Measurements from ENCODE around the gene MYOZ2. TPM values are rescaled to one million over a fixed set of nuclear protein-coding genes. Genes with fewer than 3 reads are reported as not detected.

Gene MYOZ2
- under 1 TPM; 0.31 to 0.55 (median 0.53) TPM for polyA plus RNA-seq (ENCODE audit: insufficient read length in 3 of 3)

DNA sequence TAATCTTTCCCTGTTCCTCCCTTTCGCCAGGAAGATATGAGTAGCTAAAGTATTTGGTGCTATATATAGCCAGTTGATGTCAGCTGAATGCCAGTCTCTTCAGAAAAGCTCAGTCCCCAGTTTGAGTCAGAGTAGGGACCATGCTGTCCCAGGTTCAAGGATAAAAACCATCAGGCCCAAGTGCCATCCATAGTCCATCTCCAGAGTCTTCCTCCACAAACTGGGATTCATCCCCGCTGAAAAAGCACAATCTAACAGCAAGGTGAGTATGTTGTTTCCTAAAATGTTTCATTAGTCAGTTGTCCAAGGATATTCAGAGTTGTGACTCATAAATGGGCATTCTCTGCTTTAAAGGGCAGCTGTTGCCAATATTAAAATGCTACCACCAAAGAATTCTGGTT, at the start of gene MYOZ2:
TSS of gene MYOZ2 (plus strand) at position 112 of the 401 bp plus-strand sequence. CDS start 694 bp downstream, outside the sequence.
- no peak for DNase-seq (ENCODE audit: low read depth in 3 of 3, low spot score in 2 of 3)

DNA sequence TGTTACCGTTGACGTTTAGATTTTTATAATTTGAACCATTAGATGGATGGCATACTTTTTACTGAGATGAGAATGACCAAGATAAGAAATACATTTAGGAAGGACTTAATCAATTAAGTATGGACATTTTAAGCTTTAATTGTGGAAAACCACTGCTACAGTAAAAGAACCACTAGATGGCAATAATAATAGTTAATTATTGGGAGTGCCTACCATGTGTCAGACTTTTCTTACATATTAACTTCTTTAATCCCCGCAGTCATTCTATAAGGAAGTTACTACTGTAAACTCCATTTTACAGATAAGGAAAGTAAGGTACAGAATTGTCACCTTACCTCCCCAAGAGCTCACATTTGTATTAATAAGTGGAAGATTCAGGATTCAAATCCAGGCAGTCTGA, 48.5 kb upstream of the MYOZ2 start:
- no peak for DNase-seq (ENCODE audit: low read depth in 3 of 3, low spot score in 2 of 3)

DNA sequence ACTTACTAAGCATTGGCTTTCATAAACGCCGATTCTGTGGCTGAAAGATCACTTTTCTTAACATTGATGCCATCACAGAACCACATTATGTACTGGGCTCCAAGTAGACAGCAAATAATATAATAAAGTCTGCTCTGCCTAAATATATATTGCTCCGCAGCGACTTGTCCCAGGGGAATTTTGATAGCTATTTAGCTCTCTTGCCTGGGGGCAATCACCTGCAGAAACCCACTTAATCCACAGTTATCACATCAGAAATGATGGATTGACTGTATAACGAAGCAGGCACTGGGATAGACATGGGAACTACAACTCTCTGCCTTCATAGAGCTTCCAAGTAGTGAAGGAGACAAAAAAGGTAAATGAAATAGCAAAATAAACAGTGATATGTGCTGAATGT, 48.0 kb upstream of the MYOZ2 start:
- DNase-seq (ENCODE audit: low read depth in 3 of 3, low spot score in 2 of 3): no peak

DNA sequence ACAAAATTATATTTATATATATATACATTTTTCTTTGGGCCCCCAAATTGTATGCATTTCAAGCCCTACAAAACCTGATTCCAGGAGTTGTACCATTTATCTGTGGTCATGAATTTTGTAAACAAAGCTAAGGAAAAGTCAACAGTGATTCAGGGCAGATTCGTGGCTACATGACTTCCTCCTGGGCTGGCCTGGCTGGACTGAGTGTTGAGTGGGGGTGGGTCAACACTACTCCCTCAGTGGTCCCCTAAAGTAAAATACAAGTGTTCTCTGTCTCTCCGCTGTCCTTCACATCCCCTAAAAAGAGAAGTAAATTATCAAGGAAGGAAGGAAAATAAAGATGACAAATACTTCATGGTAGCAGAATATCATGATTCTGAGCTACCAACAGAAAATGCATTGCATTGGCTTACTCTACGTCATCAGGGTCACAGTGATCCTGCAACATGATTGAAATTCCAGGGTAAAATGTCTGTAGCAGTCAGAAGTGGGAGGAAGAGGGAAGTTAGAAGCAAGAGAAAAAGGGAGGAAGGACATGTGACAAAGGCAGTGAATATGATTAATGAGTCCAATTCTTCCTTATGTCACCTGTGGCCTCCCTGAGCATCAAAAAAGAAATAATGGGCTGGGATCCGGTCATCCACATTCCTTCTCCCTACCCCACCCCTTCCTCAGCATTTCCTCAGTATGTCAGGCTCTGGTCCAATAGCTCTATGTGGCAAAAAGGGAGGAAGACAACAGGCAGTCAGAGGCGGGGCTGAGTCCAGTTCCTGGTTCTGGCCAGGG, 42.4 kb upstream of the MYOZ2 start:
- DNase-seq (ENCODE audit: low read depth in 3 of 3, low spot score in 2 of 3): no peak

DNA sequence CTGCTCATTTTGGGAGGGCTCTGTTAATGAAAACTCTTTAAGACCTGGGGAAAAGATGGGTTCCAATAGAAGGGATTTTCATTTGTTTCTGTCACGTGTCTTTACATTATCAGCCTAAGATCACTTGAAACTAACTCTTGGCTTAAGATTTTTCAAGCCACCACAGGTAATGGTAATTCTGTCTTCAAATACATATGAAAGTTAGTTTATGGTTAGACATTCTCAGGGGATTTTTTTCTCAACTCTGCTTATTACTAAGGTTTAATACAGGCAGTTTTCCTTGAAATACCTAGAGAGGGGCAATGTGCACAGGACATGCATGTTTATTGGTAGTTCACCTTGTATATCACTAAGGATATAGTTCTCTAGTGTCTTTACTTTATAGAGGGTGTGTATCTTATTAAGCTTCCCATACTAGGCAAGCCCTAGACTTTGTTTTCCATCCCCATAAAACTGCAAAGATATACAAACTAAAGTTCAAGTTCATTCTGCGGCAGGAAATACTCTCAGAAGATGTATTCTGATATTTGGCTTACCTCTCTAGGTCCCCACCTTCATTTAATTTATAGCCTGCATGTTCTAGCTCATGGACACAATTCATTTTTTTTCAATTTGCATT, 38.2 kb upstream of the MYOZ2 start:
- DNase-seq (ENCODE audit: low read depth in 3 of 3, low spot score in 2 of 3): no peak

DNA sequence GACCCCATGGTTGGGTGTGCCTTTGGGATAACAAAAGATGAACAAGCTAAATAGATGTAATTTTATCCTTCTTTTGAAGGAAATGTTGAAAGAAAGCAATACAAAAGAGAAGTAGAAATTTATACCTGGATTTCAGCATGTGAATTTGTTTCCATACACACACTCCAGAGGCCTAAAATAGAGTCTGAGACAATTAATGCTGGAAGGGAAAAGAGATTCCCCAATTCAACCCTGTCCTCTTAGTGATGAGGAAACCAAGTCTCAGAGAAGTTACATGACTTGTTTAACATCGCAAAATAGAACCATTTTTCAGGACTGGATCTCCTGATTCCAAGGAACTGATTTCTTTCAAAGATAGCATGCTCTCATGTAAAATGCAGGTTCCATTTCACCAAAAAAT, 37.3 kb upstream of the MYOZ2 start:
- DNase-seq (ENCODE audit: low read depth in 3 of 3, low spot score in 2 of 3): no peak

DNA sequence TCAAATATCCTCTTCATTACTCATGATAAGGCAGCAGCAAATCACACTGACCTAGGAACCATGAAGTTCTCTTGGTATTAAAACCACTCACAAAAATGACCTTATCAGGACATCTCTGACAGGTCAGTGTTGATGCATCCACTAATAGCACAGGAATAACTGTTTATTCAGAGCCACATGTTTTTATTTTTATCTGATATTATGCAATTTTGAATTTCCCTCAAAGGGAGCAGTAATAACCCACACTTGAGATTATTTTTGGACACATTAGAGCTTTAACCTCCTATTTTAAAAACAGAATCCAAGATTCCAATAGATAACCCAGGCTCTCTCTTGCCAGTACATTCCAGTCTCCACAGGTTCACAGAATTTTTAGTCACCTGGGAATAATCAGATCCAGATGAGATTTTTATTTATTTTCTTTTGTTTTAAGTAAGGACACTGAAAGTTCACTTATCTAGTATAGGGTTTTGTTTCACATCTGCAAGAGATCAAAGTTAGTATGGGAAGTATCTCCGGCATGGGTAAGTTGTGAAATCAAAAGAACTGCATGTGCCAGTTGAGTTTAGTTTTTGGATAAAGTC, 36.3 kb upstream of the MYOZ2 start:
- no peak for DNase-seq (ENCODE audit: low read depth in 3 of 3, low spot score in 2 of 3)

DNA sequence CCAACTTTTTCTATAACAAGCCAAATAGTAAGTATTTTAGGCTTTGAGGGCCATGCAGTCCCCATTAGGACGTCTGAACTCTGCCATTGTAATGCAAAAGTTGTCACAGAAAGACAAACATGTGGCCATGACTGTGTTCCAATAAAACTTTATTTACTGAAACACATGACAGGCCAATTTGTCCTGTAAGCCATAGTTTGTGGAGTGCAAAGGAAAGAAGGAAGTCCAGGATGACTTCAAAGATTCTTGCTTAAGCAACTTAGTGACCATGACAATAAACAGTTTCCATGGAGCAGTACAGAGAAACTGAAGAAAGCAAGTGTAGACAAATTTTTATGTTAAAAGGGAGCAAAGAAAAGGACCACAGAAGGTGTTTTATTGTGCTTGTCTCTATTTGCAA, 35.0 kb upstream of the MYOZ2 start:
- DNase-seq (ENCODE audit: low read depth in 3 of 3, low spot score in 2 of 3): no peak

DNA sequence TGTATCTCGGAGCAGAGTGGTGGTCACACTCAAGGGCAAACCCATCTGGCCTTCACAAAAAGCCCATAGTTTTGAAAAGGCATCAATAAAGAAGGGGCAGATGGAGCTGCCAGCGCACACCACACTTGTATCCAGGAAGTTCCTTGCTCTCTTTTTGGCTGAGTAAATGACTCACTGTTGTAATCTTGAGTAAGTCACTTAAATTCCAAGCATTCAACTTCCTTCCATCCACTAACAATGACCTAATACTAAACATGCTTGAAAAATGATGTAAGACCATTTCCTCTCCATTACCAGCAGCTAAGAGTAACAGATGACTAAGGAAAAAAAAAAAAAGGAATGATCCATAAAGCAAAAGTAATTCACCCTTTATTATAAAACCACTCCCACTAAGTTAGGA, 32.4 kb upstream of the MYOZ2 start:
- DNase-seq (ENCODE audit: low read depth in 3 of 3, low spot score in 2 of 3): no peak

DNA sequence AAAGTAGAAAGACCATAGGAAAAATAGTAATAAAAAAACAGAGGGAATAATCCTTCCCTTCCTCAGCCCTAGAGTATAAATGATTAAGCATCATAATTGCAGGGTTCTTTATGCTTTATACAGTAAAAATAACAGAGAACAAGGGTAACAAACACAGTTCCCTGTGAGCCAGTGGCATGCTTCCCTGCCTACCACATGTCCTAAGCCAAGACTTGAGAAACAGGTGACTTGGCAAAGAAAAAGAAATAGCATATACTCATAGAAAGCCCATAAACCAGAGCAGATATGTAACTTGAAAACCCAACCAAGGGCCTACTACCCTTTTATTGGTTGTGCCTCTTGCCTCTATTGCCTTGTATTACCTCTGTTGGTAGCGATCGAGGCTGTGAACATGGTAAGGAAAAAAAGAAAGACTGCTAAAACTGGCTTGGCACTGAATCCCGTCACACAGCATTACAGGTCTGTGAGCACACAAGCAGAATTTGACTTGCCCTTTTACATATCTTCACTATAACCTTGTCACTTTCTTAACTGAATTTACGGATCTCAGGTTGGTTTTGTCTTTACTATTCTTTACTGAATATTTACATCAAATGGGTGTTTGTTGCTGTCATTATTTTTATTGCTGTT, 30.9 kb upstream of the MYOZ2 start:
- no peak for DNase-seq (ENCODE audit: low read depth in 3 of 3, low spot score in 2 of 3)

DNA sequence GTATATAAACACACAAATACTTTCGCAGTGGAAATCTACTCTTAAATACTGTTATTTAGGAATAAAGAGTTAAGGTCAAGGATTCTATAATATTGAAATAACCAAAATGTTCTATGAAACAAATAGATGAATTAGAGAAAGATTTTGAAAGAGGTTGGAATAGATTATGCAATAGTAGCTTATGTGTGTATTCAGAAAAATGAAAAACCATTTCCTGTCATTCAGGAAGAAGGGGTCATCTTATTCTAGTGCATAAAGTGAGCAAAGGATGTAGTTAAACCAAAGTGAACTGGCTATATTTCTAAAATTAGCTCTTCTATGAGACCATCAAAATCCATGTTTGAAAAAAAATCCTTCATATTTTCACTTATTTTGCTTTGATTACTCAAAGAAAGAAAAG, 30.0 kb upstream of the MYOZ2 start:
- no peak for DNase-seq (ENCODE audit: low read depth in 3 of 3, low spot score in 2 of 3)

DNA sequence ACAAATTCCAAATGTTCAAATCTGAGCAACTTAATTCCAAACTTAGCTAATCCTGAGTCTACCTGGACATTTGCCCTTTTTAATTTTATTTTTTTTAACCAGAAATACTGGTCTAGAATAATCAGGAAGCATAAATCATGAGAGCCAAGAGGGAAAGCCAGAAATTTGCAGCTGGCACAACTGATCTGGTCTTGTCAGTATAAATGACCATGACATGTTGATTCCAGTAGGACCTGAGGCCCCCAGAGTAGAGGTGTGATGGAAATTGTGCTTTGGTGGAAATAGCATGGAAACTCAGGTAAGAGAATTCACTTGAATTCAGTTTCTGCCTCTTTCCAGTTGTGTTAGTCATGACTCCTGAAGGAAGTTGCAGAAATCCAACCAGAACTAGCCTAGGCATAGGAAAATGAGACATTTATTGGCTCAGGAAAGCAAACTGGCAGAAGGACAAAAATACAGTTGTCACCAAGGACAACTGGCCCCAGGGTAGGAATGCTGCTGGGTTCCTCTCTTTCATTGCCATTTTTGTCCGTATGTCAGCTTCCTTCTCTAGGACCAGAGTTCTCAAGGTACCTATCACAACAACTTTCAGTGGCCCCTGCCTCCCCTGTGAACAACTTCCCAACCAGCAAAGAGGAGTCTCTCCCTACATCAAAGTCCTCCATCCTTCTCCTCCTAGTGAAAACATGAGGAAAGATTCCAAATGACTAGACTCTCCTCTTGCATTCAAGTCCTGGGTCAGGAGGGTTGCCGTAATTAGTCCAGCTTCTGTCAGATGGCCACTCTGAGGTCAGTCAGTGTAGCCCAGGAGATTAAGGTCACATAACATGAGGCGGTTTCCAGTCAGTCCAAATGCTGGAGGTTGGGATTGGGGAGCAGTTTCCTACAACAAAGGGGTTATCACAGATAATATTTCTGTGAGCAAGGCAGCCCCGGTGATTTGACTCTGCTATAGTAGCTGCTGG, 29.3 kb upstream of the MYOZ2 start:
- DNase-seq (ENCODE audit: low read depth in 3 of 3, low spot score in 2 of 3): no peak

DNA sequence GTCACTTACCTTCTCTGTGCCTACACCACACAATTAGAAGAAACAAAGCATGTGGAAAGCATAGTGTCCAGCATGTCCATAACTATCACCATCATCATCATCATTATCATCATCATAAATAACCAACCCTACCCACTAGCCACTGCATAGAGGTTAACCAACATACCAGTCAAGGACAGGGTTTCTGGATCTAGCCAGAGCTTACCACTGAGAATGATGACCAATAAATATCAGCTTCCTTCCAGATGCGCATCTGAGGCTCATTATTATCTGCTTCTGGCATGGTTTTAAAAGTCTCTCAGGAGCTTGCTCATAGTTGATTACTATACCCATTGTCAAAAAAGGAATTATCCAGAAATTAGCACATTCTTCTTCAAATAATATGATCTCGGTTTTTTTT, 25.5 kb upstream of the MYOZ2 start:
- DNase-seq (ENCODE audit: low read depth in 3 of 3, low spot score in 2 of 3): no peak

DNA sequence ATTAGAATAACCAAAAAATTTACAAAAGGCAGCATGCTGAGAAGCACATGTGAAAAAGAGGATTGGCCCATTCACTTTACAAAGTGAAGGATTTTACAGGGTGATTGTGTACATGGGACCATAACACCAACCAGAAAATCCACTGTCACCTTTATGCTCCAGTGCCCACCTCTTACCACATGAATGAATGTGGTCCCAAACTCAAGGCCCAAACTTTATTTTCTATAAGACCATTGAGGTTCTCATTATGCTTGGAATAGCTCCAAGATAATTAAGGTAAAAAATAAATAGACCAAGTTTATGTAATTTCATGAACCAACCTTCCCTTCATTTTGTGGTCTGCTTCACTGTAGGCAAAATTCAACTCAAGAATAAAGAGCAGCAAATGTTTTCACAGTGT, 24.3 kb upstream of the MYOZ2 start:
- no peak for DNase-seq (ENCODE audit: low read depth in 3 of 3, low spot score in 2 of 3)

DNA sequence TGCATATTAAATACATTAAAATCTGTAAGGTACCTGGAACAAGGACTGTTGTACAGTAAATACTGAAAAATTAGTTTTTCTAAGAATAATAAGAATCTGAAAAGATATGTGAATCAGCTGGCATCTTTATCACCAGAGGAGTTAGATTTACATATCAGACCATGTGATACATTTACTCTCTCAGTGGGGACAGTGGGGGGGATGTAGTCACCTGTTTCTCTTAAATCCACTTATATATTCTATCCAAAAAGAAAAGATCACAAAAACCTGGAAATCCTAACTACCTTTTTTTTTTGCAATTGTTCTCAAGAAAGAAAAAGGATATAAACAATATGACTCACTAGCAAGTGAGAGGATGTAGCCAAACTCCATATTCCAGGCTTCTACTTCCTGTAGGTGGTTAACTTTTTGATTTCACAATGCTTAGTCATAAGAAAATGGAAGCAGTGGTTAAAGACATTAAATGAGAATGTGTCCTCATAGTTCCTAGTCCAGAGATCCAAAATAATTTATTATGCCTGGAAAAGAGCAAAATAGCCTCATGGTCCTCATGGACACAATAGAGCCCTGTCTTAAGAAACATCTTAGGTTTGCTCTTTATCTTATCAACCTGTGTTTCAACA, 22.5 kb upstream of the MYOZ2 start:
- DNase-seq (ENCODE audit: low read depth in 3 of 3, low spot score in 2 of 3): no peak

DNA sequence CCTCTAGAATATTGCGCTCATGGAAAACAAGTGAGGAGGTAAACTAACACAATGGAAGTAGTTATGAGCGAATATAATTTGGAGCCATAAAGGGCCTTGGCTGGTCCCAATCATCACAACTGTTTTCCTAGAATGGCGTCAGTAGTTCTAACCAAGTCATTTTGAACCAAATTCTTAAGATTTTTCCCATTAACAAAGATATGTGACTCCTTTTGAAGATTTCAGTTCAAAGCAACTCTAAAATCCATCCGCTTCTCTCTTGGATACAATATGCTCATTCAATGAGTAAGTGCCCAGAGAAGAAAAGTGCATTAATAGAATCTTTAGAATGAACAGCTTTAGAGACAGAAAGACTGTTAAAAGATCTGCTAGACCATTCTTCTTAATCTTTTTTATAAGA, 19.6 kb upstream of the MYOZ2 start:
- no peak for DNase-seq (ENCODE audit: low read depth in 3 of 3, low spot score in 2 of 3)

DNA sequence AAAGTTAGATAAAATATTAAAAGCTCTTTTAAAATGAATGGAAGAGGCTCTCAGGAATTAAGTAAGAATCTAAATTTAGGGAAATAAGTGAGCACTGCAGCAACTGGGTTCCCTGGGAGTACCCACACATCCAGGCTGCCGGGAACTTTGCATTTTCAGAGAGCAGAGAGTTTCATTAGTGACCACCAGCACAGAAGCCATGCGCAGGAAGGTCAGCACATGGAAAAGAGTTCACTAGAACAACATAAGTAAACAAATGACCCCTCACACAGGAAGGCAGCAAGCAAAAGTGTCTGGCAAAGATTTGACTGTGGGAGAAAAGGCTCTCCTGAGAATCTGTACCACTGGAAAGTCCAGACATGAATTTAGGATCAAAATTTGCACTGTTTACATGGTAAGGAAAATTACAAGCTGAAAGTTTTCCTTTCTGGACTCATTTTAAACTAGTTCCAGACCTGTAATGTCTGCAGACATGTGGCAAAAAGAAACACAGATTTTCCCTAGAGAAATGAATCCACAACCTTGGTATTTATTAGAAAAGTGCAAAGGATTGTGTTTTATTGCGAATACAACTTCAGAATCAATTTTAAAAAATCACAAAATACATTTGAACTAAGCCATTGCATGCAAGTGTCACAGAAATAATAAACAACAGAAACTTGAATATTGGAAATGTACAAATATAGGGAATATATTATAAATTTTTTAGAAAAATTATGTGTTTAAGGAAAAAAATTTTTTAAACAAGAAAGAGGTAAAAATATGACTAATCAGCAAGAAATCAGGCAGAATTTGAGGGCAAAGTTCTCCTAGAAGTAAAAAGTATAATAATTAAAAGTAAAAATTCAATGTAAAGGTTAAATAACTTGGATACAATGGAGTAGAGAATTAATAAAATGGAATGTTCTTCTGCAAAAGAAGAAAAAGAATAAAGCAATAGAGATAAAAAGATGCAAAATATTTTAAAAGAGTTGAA, 18.4 kb upstream of the MYOZ2 start:
- no peak for DNase-seq (ENCODE audit: low read depth in 3 of 3, low spot score in 2 of 3)

DNA sequence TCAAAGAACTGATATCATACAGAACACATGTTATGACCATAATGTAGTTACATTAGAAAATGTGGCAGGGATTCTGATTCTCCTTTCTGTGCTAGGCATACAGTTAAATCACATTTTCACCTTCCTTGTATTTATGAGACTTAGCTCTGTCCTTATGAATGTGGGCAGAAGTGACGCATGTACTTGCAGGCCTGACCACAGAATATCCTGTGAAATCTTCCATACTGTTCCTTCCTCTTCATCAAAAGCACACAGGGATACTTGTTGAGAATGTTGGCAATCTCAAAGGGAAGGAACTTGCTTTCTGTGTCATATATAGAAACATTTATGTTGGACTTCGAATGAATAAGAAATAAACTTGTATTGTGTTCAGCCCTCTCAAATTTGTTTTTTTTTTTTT, 17.2 kb upstream of the MYOZ2 start:
- no peak for DNase-seq (ENCODE audit: low read depth in 3 of 3, low spot score in 2 of 3)

DNA sequence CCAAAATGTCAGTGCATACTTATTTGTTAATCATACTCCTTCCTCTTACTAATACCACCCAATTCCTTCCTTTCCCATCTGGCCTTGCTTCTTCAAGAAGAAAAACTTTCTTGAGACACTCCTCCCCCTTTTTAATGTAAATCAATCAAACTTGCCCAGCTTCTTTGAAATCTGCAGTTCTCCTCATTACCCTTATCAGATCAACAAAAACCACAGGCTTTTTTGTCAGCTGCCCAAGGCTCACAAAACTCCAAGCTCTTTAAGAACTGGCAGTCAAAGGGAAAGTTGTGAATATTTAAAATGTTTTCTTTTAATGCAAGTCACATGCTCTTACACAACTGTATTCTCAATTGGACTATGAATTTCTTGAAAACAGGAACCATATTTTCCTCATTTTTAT, 11.3 kb upstream of the MYOZ2 start:
- no peak for DNase-seq (ENCODE audit: low read depth in 3 of 3, low spot score in 2 of 3)

Measured in right renal cortex interstitium (tissue), 3 donors.